Effector memory CD4-positive, alpha-beta T cell (primary cell): ENCODE results near the gene SCRT2.
"Not testable (repeated sequence)": the region's sequence is repeated elsewhere in the genome, so short reads cannot be mapped to it uniquely, and the experiment has no call there.

Experiments
- DNase-seq, 3 donors: peaks; one replicate each; pipeline ENCODE4 v3.0.0-alpha.2; 2020
- H3K27ac ChIP-seq: 2 replicates; pipeline ENCODE4 v1.7.0; 2013; ENCODE audit warnings: mild to moderate bottlenecking, low read length, moderate library complexity; ENCODE audit not compliant: insufficient read depth, poor library complexity, severe bottlenecking
- H3K27me3 ChIP-seq: replicated peaks from 2 replicates; pipeline ENCODE4 v1.7.0; 2013; ENCODE audit warnings: mild to moderate bottlenecking, low read length; ENCODE audit not compliant: insufficient read depth, control insufficient read depth, poor library complexity, severe bottlenecking
- H3K36me3 ChIP-seq: 2 replicates; pipeline ENCODE4 v1.7.0; 2013; ENCODE audit warnings: mild to moderate bottlenecking, low read length, moderate library complexity; ENCODE audit not compliant: control insufficient read depth, insufficient read depth
- H3K4me1 ChIP-seq: 2 replicates; pipeline ENCODE4 v1.7.0; 2013; ENCODE audit warnings: low read length, mild to moderate bottlenecking; ENCODE audit not compliant: control insufficient read depth, insufficient read depth, poor library complexity, severe bottlenecking
- H3K4me3 ChIP-seq: 2 replicates; pipeline ENCODE4 v1.7.0; 2013; ENCODE audit warnings: low read length, low read depth, mild to moderate bottlenecking; ENCODE audit not compliant: insufficient read depth, poor library complexity, severe bottlenecking
- H3K9me3 ChIP-seq: 2 replicates; pipeline ENCODE4 v1.7.0; 2013; ENCODE audit warnings: mild to moderate bottlenecking, low read length, moderate library complexity; ENCODE audit not compliant: control insufficient read depth
- total RNA-seq, 3 donors: gene quantifications; one replicate each; lab custom pipeline; 2026; lab: John Stamatoyannopoulos, UW

SCRT2 gene
- 0 reads per million in 3 donors for total RNA-seq

GRCh38 chr20:675453-676314 lies at the start of gene SCRT2:
Gene SCRT2, minus strand, starts transcription at chr20:675802. Its CDS starts 201 bp downstream, at chr20:675601.
- H3K27ac ChIP-seq = no peak within 1 kb of the TSS
- H3K27me3 ChIP-seq = peaks cover 52% of the 10 kb centered on the region
- no peaks in the 10 kb centered on the region for H3K36me3 ChIP-seq
- no peak within 1 kb of the TSS for H3K4me3 ChIP-seq
- peak in 2 of 3 donors; percentile 9 to 37 for DNase-seq
- H3K4me1 ChIP-seq = no peaks in the 10 kb centered on the region
- H3K9me3 ChIP-seq = no peaks in the 10 kb centered on the region

- H3K4me3 ChIP-seq, H3K27ac ChIP-seq, DNase-seq, H3K36me3 ChIP-seq, H3K9me3 ChIP-seq, H3K4me1 ChIP-seq: not testable (repeated sequence)
- peaks cover 18% of the 10 kb centered on the region for H3K27me3 ChIP-seq
Observed at GRCh38 chr20:724797-725196, 49.2 kb upstream of the SCRT2 start.

GRCh38 chr20:723756-724155 lies 48.2 kb upstream of the SCRT2 start:
- H3K4me1 ChIP-seq = peaks cover 3% of the 10 kb centered on the region
- peaks cover 14% of the 10 kb centered on the region for H3K27me3 ChIP-seq
- no peak overlapping the region for H3K27ac ChIP-seq
- no peak overlapping the region for H3K4me3 ChIP-seq
- H3K36me3 ChIP-seq = no peaks in the 10 kb centered on the region
- no peaks in the 10 kb centered on the region for H3K9me3 ChIP-seq
- no peak for DNase-seq

GRCh38 chr20:722822-723644 lies 47.4 kb upstream of the SCRT2 start:
- Histone ChIP-seq H3K27me3 (peaks cover 11% of the 10 kb centered on the region), H3K4me1 (no peaks in the 10 kb centered on the region), H3K36me3 (no peaks in the 10 kb centered on the region), H3K9me3 (no peaks in the 10 kb centered on the region), H3K27ac (no peak overlapping the region), H3K4me3 (no peak overlapping the region)
- no peak for DNase-seq

GRCh38 chr20:721876-722275 lies 46.3 kb upstream of the SCRT2 start:
- DNase-seq = no peak
- Histone ChIP-seq H3K27ac (no peak overlapping the region), H3K36me3 (no peaks in the 10 kb centered on the region), H3K27me3 (peaks cover 7% of the 10 kb centered on the region), H3K4me1 (no peaks in the 10 kb centered on the region), H3K9me3 (no peaks in the 10 kb centered on the region), H3K4me3 (no peak overlapping the region)

GRCh38 chr20:719816-720215 lies 44.2 kb upstream of the SCRT2 start:
- DNase-seq = no peak
- no peaks in the 10 kb centered on the region for H3K4me1 ChIP-seq
- no peak overlapping the region for H3K4me3 ChIP-seq
- no peaks in the 10 kb centered on the region for H3K36me3 ChIP-seq
- H3K27me3 ChIP-seq = peaks cover 1% of the 10 kb centered on the region
- no peaks in the 10 kb centered on the region for H3K9me3 ChIP-seq
- H3K27ac ChIP-seq = no peak overlapping the region

GRCh38 chr20:719068-719467 lies 43.5 kb upstream of the SCRT2 start:
- no peak for DNase-seq

GRCh38 chr20:717832-718231 lies 42.2 kb upstream of the SCRT2 start:
- Histone ChIP-seq H3K4me3 (no peak overlapping the region), H3K27ac (no peak overlapping the region), H3K9me3 (no peaks in the 10 kb centered on the region), H3K4me1 (no peaks in the 10 kb centered on the region), H3K36me3 (no peaks in the 10 kb centered on the region), H3K27me3 (no peaks in the 10 kb centered on the region)
- no peak for DNase-seq

More at GRCh38 chr20:719068-719467, 43.5 kb upstream of the SCRT2 start:
- Histone ChIP-seq H3K36me3 (no peaks in the 10 kb centered on the region), H3K27ac (no peak overlapping the region), H3K9me3 (no peaks in the 10 kb centered on the region), H3K4me3 (no peak overlapping the region), H3K4me1 (no peaks in the 10 kb centered on the region), H3K27me3 (no peaks in the 10 kb centered on the region)

GRCh38 chr20:717271-717670 lies 41.7 kb upstream of the SCRT2 start:
- H3K4me1 ChIP-seq = no peaks in the 10 kb centered on the region
- H3K27ac ChIP-seq = no peak overlapping the region
- no peak overlapping the region for H3K4me3 ChIP-seq
- H3K36me3 ChIP-seq = no peaks in the 10 kb centered on the region
- H3K9me3 ChIP-seq = no peaks in the 10 kb centered on the region
- H3K27me3 ChIP-seq = no peaks in the 10 kb centered on the region
- DNase-seq = no peak

- no peaks in the 10 kb centered on the region for H3K9me3 ChIP-seq
- no peaks in the 10 kb centered on the region for H3K27me3 ChIP-seq
- no peak overlapping the region for H3K4me3 ChIP-seq
- H3K27ac ChIP-seq = no peak overlapping the region
- no peaks in the 10 kb centered on the region for H3K36me3 ChIP-seq
- no peaks in the 10 kb centered on the region for H3K4me1 ChIP-seq
- DNase-seq = no peak
Observed at GRCh38 chr20:714453-714852, 38.9 kb upstream of the SCRT2 start.
